ENCODE results near the gene MYOM1.
A peak's percentile ranks its signal among the peaks of the same experiment; 100 is the strongest.

The MYOM1 gene

GRCh38 chr18:3117493-3118192 lies 102.1 kb downstream of the MYOM1 start:
- H3K4me3 ChIP-seq (ENCODE audit: control insufficient read depth in 1 of 7, extremely low read depth in 1 of 7, insufficient read depth in 4 of 7, low read depth in 2 of 7, low read length in 6 of 7): no peak overlapping the region
- H3K36me3 ChIP-seq (ENCODE audit: control insufficient read depth in 4 of 4, insufficient read depth in 4 of 4, low read length in 3 of 4): no peaks in the 10 kb centered on the region
- 88% methylated on average over 1 of the region's 4 CpGs for whole genome bisulfite sequencing (ENCODE audit: insufficient coverage)
- ChIA-PET POLR2A (interaction anchor here (0.6 to 0.7 kb wide), 2 partner anchors 16 to 120 kb away, joined by 3 to 6 read pairs; no protein-coding TSS in a partner anchor), CTCF (interaction anchor here (0.9 to 3.4 kb wide), 3 partner anchors 11 to 28 kb away, joined by 3 to 17 read pairs (median 5); no protein-coding TSS in a partner anchor)
- H3K27ac ChIP-seq (ENCODE audit: insufficient read depth in 1 of 2, low read depth in 1 of 2, low read length in 2 of 2, poor library complexity in 1 of 2, severe bottlenecking in 2 of 2): no peak overlapping the region
- peaks cover 2 to 15% (median 8%) of the 10 kb centered on the region in 4 experiments for H3K4me1 ChIP-seq (ENCODE audit: control extremely low read depth in 1 of 4, control insufficient read depth in 4 of 4, insufficient read depth in 4 of 4, low read length in 3 of 4)
- no peaks in the 10 kb centered on the region for H3K27me3 ChIP-seq (replicated peaks in 2 of 5; ENCODE audit: control insufficient read depth in 4 of 5, insufficient read depth in 5 of 5, low read length in 4 of 5)
- no peak for DNase-seq
- H3K9me3 ChIP-seq (ENCODE audit: control extremely low read depth in 1 of 5, control insufficient read depth in 4 of 5, insufficient read depth in 2 of 5, low read depth in 1 of 5, low read length in 4 of 5): no peaks in the 10 kb centered on the region

GRCh38 chr18:3115447-3116030 lies 104.2 kb downstream of the MYOM1 start:
- ChIA-PET CTCF (interaction anchor here (1.0 to 3.4 kb wide), 5 partner anchors 9 to 183 kb away, joined by 3 to 17 read pairs (median 5); no protein-coding TSS in a partner anchor), POLR2A (no interaction called here)
- DNase-seq: no peak
- H3K4me1 ChIP-seq (ENCODE audit: control extremely low read depth in 1 of 4, control insufficient read depth in 4 of 4, insufficient read depth in 4 of 4, low read length in 3 of 4): peaks cover 0 to 10% (median 4%) of the 10 kb centered on the region in 4 experiments
- no peaks in the 10 kb centered on the region for H3K36me3 ChIP-seq (ENCODE audit: control insufficient read depth in 4 of 4, insufficient read depth in 4 of 4, low read length in 3 of 4)
- WGBS (ENCODE audit: insufficient coverage): 93% methylated on average over 3 of the region's 7 CpGs
- H3K27ac ChIP-seq (ENCODE audit: insufficient read depth in 1 of 2, low read depth in 1 of 2, low read length in 2 of 2, poor library complexity in 1 of 2, severe bottlenecking in 2 of 2): no peak overlapping the region
- no peaks in the 10 kb centered on the region for H3K9me3 ChIP-seq (ENCODE audit: control extremely low read depth in 1 of 5, control insufficient read depth in 4 of 5, insufficient read depth in 2 of 5, low read depth in 1 of 5, low read length in 4 of 5)
- H3K27me3 ChIP-seq (replicated peaks in 2 of 5; ENCODE audit: control insufficient read depth in 4 of 5, insufficient read depth in 5 of 5, low read length in 4 of 5): no peaks in the 10 kb centered on the region
- H3K4me3 ChIP-seq (ENCODE audit: control insufficient read depth in 1 of 7, extremely low read depth in 1 of 7, insufficient read depth in 4 of 7, low read depth in 2 of 7, low read length in 6 of 7): no peak overlapping the region

GRCh38 chr18:3114451-3114850 lies 105.3 kb downstream of the MYOM1 start:
- Histone ChIP-seq H3K9me3 (ENCODE audit: control extremely low read depth in 1 of 5, control insufficient read depth in 4 of 5, insufficient read depth in 2 of 5, low read depth in 1 of 5, low read length in 4 of 5) (no peaks in the 10 kb centered on the region), H3K4me1 (ENCODE audit: control extremely low read depth in 1 of 4, control insufficient read depth in 4 of 4, insufficient read depth in 4 of 4, low read length in 3 of 4) (peaks cover 0 to 2% (median 0%) of the 10 kb centered on the region in 4 experiments), H3K4me3 (ENCODE audit: control insufficient read depth in 1 of 7, extremely low read depth in 1 of 7, insufficient read depth in 4 of 7, low read depth in 2 of 7, low read length in 6 of 7) (no peak overlapping the region), H3K27ac (ENCODE audit: insufficient read depth in 1 of 2, low read depth in 1 of 2, low read length in 2 of 2, poor library complexity in 1 of 2, severe bottlenecking in 2 of 2) (no peak overlapping the region), H3K27me3 (replicated peaks in 2 of 5; ENCODE audit: control insufficient read depth in 4 of 5, insufficient read depth in 5 of 5, low read length in 4 of 5) (no peaks in the 10 kb centered on the region), H3K36me3 (ENCODE audit: control insufficient read depth in 4 of 4, insufficient read depth in 4 of 4, low read length in 3 of 4) (no peaks in the 10 kb centered on the region)
- 44% methylated on average over 2 of the region's 3 CpGs for WGBS (ENCODE audit: insufficient coverage)
- DNase-seq: no peak
- CTCF ChIA-PET: no interaction called here
- POLR2A ChIA-PET: no interaction called here

- WGBS (ENCODE audit: insufficient coverage): 86% methylated on average over 8 of the region's 8 CpGs
- CTCF ChIA-PET: interaction anchor here (1.5 kb wide), 1 partner anchor 17 kb away, joined by 3 read pairs; no protein-coding TSS in a partner anchor
- POLR2A ChIA-PET: no interaction called here
Measured at GRCh38 chr18:3114026-3114425, 105.7 kb downstream of the MYOM1 start.

GRCh38 chr18:3111523-3112240 lies 108.1 kb downstream of the MYOM1 start:
- DNase-seq: no peak
- Histone ChIP-seq H3K9me3 (ENCODE audit: control extremely low read depth in 1 of 5, control insufficient read depth in 4 of 5, insufficient read depth in 2 of 5, low read depth in 1 of 5, low read length in 4 of 5) (no peaks in the 10 kb centered on the region), H3K27ac (ENCODE audit: insufficient read depth in 1 of 2, low read depth in 1 of 2, low read length in 2 of 2, poor library complexity in 1 of 2, severe bottlenecking in 2 of 2) (no peak overlapping the region), H3K4me3 (ENCODE audit: control insufficient read depth in 1 of 7, extremely low read depth in 1 of 7, insufficient read depth in 4 of 7, low read depth in 2 of 7, low read length in 6 of 7) (no peak overlapping the region), H3K4me1 (ENCODE audit: control extremely low read depth in 1 of 4, control insufficient read depth in 4 of 4, insufficient read depth in 4 of 4, low read length in 3 of 4) (peaks cover 0 to 2% (median 0%) of the 10 kb centered on the region in 4 experiments), H3K27me3 (replicated peaks in 2 of 5; ENCODE audit: control insufficient read depth in 4 of 5, insufficient read depth in 5 of 5, low read length in 4 of 5) (no peaks in the 10 kb centered on the region), H3K36me3 (ENCODE audit: control insufficient read depth in 4 of 4, insufficient read depth in 4 of 4, low read length in 3 of 4) (no peaks in the 10 kb centered on the region)
- 100% methylated on average over 1 of the region's 6 CpGs for WGBS (ENCODE audit: insufficient coverage)
- CTCF ChIA-PET: interaction anchor here (1.3 to 2.5 kb wide), 4 partner anchors 18 to 117 kb away, joined by 3 to 10 read pairs (median 6); no protein-coding TSS in a partner anchor
- POLR2A ChIA-PET: no interaction called here

More at GRCh38 chr18:3114026-3114425, 105.7 kb downstream of the MYOM1 start:
- DNase-seq: peak in 1 of 3 donors; percentile 28
- Histone ChIP-seq H3K4me1 (ENCODE audit: control extremely low read depth in 1 of 4, control insufficient read depth in 4 of 4, insufficient read depth in 4 of 4, low read length in 3 of 4) (peaks cover 0 to 2% (median 0%) of the 10 kb centered on the region in 4 experiments), H3K27ac (ENCODE audit: insufficient read depth in 1 of 2, low read depth in 1 of 2, low read length in 2 of 2, poor library complexity in 1 of 2, severe bottlenecking in 2 of 2) (no peak overlapping the region), H3K27me3 (replicated peaks in 2 of 5; ENCODE audit: control insufficient read depth in 4 of 5, insufficient read depth in 5 of 5, low read length in 4 of 5) (no peaks in the 10 kb centered on the region), H3K9me3 (ENCODE audit: control extremely low read depth in 1 of 5, control insufficient read depth in 4 of 5, insufficient read depth in 2 of 5, low read depth in 1 of 5, low read length in 4 of 5) (no peaks in the 10 kb centered on the region), H3K4me3 (ENCODE audit: control insufficient read depth in 1 of 7, extremely low read depth in 1 of 7, insufficient read depth in 4 of 7, low read depth in 2 of 7, low read length in 6 of 7) (no peak overlapping the region), H3K36me3 (ENCODE audit: control insufficient read depth in 4 of 4, insufficient read depth in 4 of 4, low read length in 3 of 4) (no peaks in the 10 kb centered on the region)

GRCh38 chr18:3110034-3110752 lies 109.6 kb downstream of the MYOM1 start:
- ChIA-PET CTCF (interaction anchor here (0.7 to 2.5 kb wide), 6 partner anchors 10 to 48 kb away, joined by 3 to 10 read pairs (median 4); no protein-coding TSS in a partner anchor), POLR2A (no interaction called here)

More at GRCh38 chr18:3110034-3110752, 109.6 kb downstream of the MYOM1 start:
- Histone ChIP-seq H3K27ac (ENCODE audit: insufficient read depth in 1 of 2, low read depth in 1 of 2, low read length in 2 of 2, poor library complexity in 1 of 2, severe bottlenecking in 2 of 2) (no peak overlapping the region), H3K27me3 (replicated peaks in 2 of 5; ENCODE audit: control insufficient read depth in 4 of 5, insufficient read depth in 5 of 5, low read length in 4 of 5) (no peaks in the 10 kb centered on the region), H3K4me3 (ENCODE audit: control insufficient read depth in 1 of 7, extremely low read depth in 1 of 7, insufficient read depth in 4 of 7, low read depth in 2 of 7, low read length in 6 of 7) (no peak overlapping the region), H3K9me3 (ENCODE audit: control extremely low read depth in 1 of 5, control insufficient read depth in 4 of 5, insufficient read depth in 2 of 5, low read depth in 1 of 5, low read length in 4 of 5) (no peaks in the 10 kb centered on the region), H3K36me3 (ENCODE audit: control insufficient read depth in 4 of 4, insufficient read depth in 4 of 4, low read length in 3 of 4) (no peaks in the 10 kb centered on the region), H3K4me1 (ENCODE audit: control extremely low read depth in 1 of 4, control insufficient read depth in 4 of 4, insufficient read depth in 4 of 4, low read length in 3 of 4) (peaks cover 0 to 2% (median 0%) of the 10 kb centered on the region in 4 experiments)
- DNase-seq: no peak
- WGBS (ENCODE audit: insufficient coverage): 100% methylated on average over 2 of the region's 7 CpGs

Data from common myeloid progenitor, CD34-positive (primary cell).